ENCODE results near the gene RABGAP1. TPM values are rescaled to one million over a fixed set of nuclear protein-coding genes. Genes with fewer than 3 reads are reported as not detected.

Gene RABGAP1
- total and polyA plus RNA-seq, 8 donors = 7.6 to 35.2 (median 20.2) TPM

GRCh38 chr9:123096987-123097386 is 156.2 kb downstream of the RABGAP1 start:
- DNase-seq (no peak), ATAC-seq (no peak), FAIRE-seq (no peak)
- Histone ChIP-seq H3K36me3 (peaks cover 0 to 52% (median 34%) of the 10 kb centered on the region in 3 donors), H3K27ac (no peak overlapping the region), H3K4me3 (no peak overlapping the region), H3K27me3 (no peaks in the 10 kb centered on the region), H3K9me3 (no peaks in the 10 kb centered on the region), H3K4me1 (no peaks in the 10 kb centered on the region)
- no peak for TF ChIP-seq CTCF (IDR thresholded peaks at IDR 0.05)
- 50 to 78% methylated on average over 3 of the region's 3 CpGs for WGBS, 2 donors
- intact Hi-C loops (cut with DNase I) = loop anchor here in 1 of 3 donors (10.0 kb wide), 1 partner anchor 248 kb away; no protein-coding TSS in a partner anchor

- DNase-seq (no peak), FAIRE-seq (no peak), ATAC-seq (no peak)
- Histone ChIP-seq H3K27me3 (no peaks in the 10 kb centered on the region), H3K36me3 (peaks cover 0 to 50% (median 36%) of the 10 kb centered on the region in 3 donors), H3K4me3 (no peak overlapping the region), H3K4me1 (no peaks in the 10 kb centered on the region), H3K9me3 (no peaks in the 10 kb centered on the region), H3K27ac (no peak overlapping the region)
- intact Hi-C loops (cut with DNase I) = loop anchor here in 1 of 3 donors (10.0 kb wide), 1 partner anchor 247 kb away; no protein-coding TSS in a partner anchor
- TF ChIP-seq CTCF (IDR thresholded peaks at IDR 0.05) = no peak
- 93 to 94% methylated on average over 3 of the region's 3 CpGs for WGBS, 2 donors
These were observed 156.7 kb downstream of the RABGAP1 start for GRCh38 chr9:123097430-123098095.

- 86 to 95% methylated on average over 4 of the region's 4 CpGs for whole genome bisulfite sequencing, 2 donors
- FAIRE-seq (no peak), ATAC-seq (no peak), DNase-seq (no peak)
- peaks cover 0 to 52% (median 34%) of the 10 kb centered on the region in 3 donors for H3K36me3 ChIP-seq
- H3K9me3 ChIP-seq = no peaks in the 10 kb centered on the region
- H3K27me3 ChIP-seq = no peaks in the 10 kb centered on the region
- no peak for TF ChIP-seq CTCF (IDR thresholded peaks at IDR 0.05)
- no peak overlapping the region for H3K27ac ChIP-seq
- intact Hi-C loops (cut with DNase I) = loop anchor here in 1 of 3 donors (10.0 kb wide), 1 partner anchor 247 kb away; no protein-coding TSS in a partner anchor
- H3K4me1 ChIP-seq = no peaks in the 10 kb centered on the region
- no peak overlapping the region for H3K4me3 ChIP-seq
These were observed 157.3 kb downstream of the RABGAP1 start for GRCh38 chr9:123098096-123098459.

GRCh38 chr9:123099042-123099441 is 158.2 kb downstream of the RABGAP1 start:
- intact Hi-C loops (cut with DNase I) = loop anchor here in 1 of 3 donors (10.0 kb wide), 1 partner anchor 246 kb away; no protein-coding TSS in a partner anchor
- DNase-seq (no peak), FAIRE-seq (no peak), ATAC-seq (no peak)
- Histone ChIP-seq H3K27me3 (no peaks in the 10 kb centered on the region), H3K4me1 (no peaks in the 10 kb centered on the region), H3K9me3 (no peaks in the 10 kb centered on the region), H3K27ac (no peak overlapping the region), H3K36me3 (peaks cover 0 to 45% (median 31%) of the 10 kb centered on the region in 3 donors), H3K4me3 (no peak overlapping the region)
- TF ChIP-seq CTCF (IDR thresholded peaks at IDR 0.05) = no peak
- 93 to 95% methylated on average over 6 of the region's 6 CpGs for WGBS, 2 donors

- DNase-seq = no peak
- no peak for ATAC-seq
- intact Hi-C loops (cut with DNase I) = loop anchor here in 1 of 3 donors (10.0 kb wide), 1 partner anchor 245 kb away; no protein-coding TSS in a partner anchor
- Histone ChIP-seq H3K4me1 (no peaks in the 10 kb centered on the region), H3K36me3 (peaks cover 0 to 42% (median 31%) of the 10 kb centered on the region in 3 donors), H3K27ac (no peak overlapping the region), H3K27me3 (no peaks in the 10 kb centered on the region), H3K4me3 (no peak overlapping the region), H3K9me3 (no peaks in the 10 kb centered on the region)
- no peak for FAIRE-seq
- 84 to 96% methylated on average over 3 of the region's 3 CpGs for WGBS, 2 donors
- no peak for TF ChIP-seq CTCF (IDR thresholded peaks at IDR 0.05)
These were observed 158.7 kb downstream of the RABGAP1 start for GRCh38 chr9:123099548-123099947.

All from pancreas (tissue), 10 donors.